Adrenal gland (tissue), 5 donors: ENCODE measurements around the gene TMEM132C.

ENCODE experiments used
- POLR2A ChIP-seq, 2 donors: fragments of 450-650 bp; IDR thresholded peaks; one replicate each; pipeline ENCODE4 v1.6.1; 2017; ENCODE audit warnings: antibody characterized with exemption in 2 of 2, mild to moderate bottlenecking in 2 of 2, moderate library complexity in 1 of 2
- TF ChIP-seq, protein P1 (sequence below), 6 experiments: fragments of 450-650 bp in 4 of 6; fragments of 200-600 bp in 2 of 6; sonication (generic) in 1 of 6; IDR thresholded peaks; 1 replicate in 5 of 6; 2 replicates in 1 of 6; pipeline versions ENCODE4 v1.5.1 to v1.8.0; 2016 to 2021; ENCODE audit warnings: antibody characterized with exemption in 6 of 6, mild to moderate bottlenecking in 2 of 6, moderate library complexity in 1 of 6
- donor health status: DM: no; HTN: no; CAD: no.

DNA sequence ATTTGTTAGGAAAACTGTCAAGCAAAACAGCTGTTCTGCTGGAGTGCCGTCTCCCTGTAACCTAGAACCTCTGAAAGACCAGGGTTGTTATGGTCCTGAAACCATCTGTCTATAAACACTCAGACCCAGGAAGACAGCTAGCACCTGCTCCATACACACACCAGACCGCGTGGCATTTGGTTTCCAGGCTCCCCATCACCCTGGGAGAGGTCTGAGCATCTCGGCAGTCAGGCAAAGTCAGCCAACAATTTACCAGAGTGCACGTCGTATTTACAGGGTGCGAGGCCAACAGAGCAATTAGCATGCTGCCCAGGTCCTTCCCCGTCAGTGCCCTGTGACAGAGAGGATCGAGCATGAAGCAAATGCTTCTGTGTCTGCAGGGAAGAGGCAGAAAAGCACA lies 284.3 kb downstream of the TMEM132C start:
- TF ChIP-seq, protein P1, sequence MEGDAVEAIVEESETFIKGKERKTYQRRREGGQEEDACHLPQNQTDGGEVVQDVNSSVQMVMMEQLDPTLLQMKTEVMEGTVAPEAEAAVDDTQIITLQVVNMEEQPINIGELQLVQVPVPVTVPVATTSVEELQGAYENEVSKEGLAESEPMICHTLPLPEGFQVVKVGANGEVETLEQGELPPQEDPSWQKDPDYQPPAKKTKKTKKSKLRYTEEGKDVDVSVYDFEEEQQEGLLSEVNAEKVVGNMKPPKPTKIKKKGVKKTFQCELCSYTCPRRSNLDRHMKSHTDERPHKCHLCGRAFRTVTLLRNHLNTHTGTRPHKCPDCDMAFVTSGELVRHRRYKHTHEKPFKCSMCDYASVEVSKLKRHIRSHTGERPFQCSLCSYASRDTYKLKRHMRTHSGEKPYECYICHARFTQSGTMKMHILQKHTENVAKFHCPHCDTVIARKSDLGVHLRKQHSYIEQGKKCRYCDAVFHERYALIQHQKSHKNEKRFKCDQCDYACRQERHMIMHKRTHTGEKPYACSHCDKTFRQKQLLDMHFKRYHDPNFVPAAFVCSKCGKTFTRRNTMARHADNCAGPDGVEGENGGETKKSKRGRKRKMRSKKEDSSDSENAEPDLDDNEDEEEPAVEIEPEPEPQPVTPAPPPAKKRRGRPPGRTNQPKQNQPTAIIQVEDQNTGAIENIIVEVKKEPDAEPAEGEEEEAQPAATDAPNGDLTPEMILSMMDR (IDR thresholded peaks at IDR 0.05) = no peak
- no peak for TF ChIP-seq POLR2A (IDR thresholded peaks at IDR 0.05)
